Posterior cingulate gyrus (tissue), 11 donors: Measurements from ENCODE around the gene TNS3.

Experiments
- DNase-seq, 10 donors: peaks; one replicate each; pipeline versions ENCODE4 v3.0.0 to v3.0.0-alpha.2; 2020 to 2021; ENCODE audit warnings: mixed read lengths in 3 of 10
- intact Hi-C: fragments of 100-400 bp; cut with DNase I; formaldehyde crosslinking; loops from one replicate; pipeline ENCODE4 v1.15.1; 2023

TNS3 gene

GRCh38 chr7:47383696-47384445, 198.0 kb downstream of the TNS3 start:
- intact Hi-C loops: no loop called here

GRCh38 chr7:47383072-47383471, 198.8 kb downstream of the TNS3 start:
- intact Hi-C loops: no loop called here
- peak in 2 of 10 donors; percentile 39 to 54 for DNase-seq

More at GRCh38 chr7:47383696-47384445, 198.0 kb downstream of the TNS3 start:
- peak in 2 of 10 donors; percentile 37 to 43 for DNase-seq

- intact Hi-C loops: no loop called here
- peak in 1 of 10 donors; percentile 24 for DNase-seq
Measured at GRCh38 chr7:47382200-47382599, 199.7 kb downstream of the TNS3 start.

- DNase-seq: peak in 1 of 10 donors; percentile 62
- intact Hi-C loops: no loop called here
Measured at GRCh38 chr7:47381134-47381495, 200.8 kb downstream of the TNS3 start.

- intact Hi-C loops: no loop called here
- DNase-seq: peak in 1 of 10 donors; percentile 56
Measured at GRCh38 chr7:47380325-47381133, 201.4 kb downstream of the TNS3 start.

- intact Hi-C loops: no loop called here
- peak in 9 of 10 donors; percentile 32 to 95 (median 61) for DNase-seq
Measured at GRCh38 chr7:47379629-47380324, 202.1 kb downstream of the TNS3 start.

GRCh38 chr7:47378728-47379395, 203.0 kb downstream of the TNS3 start:
- peak in 2 of 10 donors; percentile 56 to 73 for DNase-seq
- intact Hi-C loops: no loop called here

- intact Hi-C loops: no loop called here
- no peak for DNase-seq
Measured at GRCh38 chr7:47377741-47378140, 204.2 kb downstream of the TNS3 start.

GRCh38 chr7:47376991-47377616, 204.8 kb downstream of the TNS3 start:
- peak in 2 of 10 donors; percentile 22 to 52 for DNase-seq
- intact Hi-C loops: no loop called here

- peak in 1 of 10 donors; percentile 60 for DNase-seq
- intact Hi-C loops: no loop called here
Measured at GRCh38 chr7:47375121-47375938, 206.6 kb downstream of the TNS3 start.

GRCh38 chr7:47374538-47374937, 207.4 kb downstream of the TNS3 start:
- intact Hi-C loops: no loop called here
- peak in 1 of 10 donors; percentile 24 for DNase-seq

- intact Hi-C loops: no loop called here
- peak in 3 of 10 donors; percentile 23 to 56 (median 39) for DNase-seq
Measured at GRCh38 chr7:47373871-47374451, 207.9 kb downstream of the TNS3 start.

GRCh38 chr7:47371733-47372368, 210.1 kb downstream of the TNS3 start:
- DNase-seq: peak in 7 of 10 donors; percentile 21 to 92 (median 60)
- intact Hi-C loops: no loop called here

GRCh38 chr7:47371317-47371716, 210.6 kb downstream of the TNS3 start:
- DNase-seq: peak in 1 of 10 donors; percentile 37
- intact Hi-C loops: no loop called here

- intact Hi-C loops: no loop called here
Measured at GRCh38 chr7:47370461-47371042, 211.4 kb downstream of the TNS3 start.

GRCh38 chr7:47369736-47370135, 212.2 kb downstream of the TNS3 start:
- DNase-seq: no peak
- intact Hi-C loops: no loop called here

More at GRCh38 chr7:47370461-47371042, 211.4 kb downstream of the TNS3 start:
- DNase-seq: peak in 2 of 10 donors; percentile 59

GRCh38 chr7:47368190-47368812, 213.6 kb downstream of the TNS3 start:
- intact Hi-C loops: no loop called here
- peak in 2 of 10 donors; percentile 50 to 62 for DNase-seq
